T1000 (cell line): ENCODE data around the gene SERTAD1.
"Not testable (repeated sequence)": the region's sequence is repeated elsewhere in the genome, so short reads cannot be mapped to it uniquely, and the experiment has no call there.

Source experiments
- DNase-seq: peaks from one replicate; lab custom pipeline; 2025; ENCODE audit warnings: mixed read lengths; lab: John Stamatoyannopoulos, UW

SERTAD1 gene

GRCh38 chr19:40452016-40452415 lies 26.2 kb upstream of the SERTAD1 start:
- DNase-seq: no peak

DNA sequence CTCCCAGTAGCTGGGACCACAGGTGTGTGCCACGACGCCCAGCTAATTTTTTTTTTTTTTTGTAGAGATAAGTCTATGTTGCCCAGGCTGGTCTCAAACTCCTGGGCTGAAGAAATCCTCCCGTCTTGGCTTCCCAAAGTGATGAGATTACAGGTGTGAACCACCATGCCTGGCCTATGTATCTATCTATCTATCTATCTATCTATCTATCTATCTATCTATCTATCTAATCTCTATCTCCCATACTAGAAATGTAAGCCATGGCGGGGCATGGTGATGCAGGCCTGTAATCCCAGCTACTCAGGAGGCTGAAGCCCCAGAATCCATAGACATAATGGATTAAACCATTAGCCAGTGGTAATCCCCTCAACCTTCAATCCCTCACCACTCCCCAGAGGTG lies 24.9 kb upstream of the SERTAD1 start:
- DNase-seq: no peak

DNA sequence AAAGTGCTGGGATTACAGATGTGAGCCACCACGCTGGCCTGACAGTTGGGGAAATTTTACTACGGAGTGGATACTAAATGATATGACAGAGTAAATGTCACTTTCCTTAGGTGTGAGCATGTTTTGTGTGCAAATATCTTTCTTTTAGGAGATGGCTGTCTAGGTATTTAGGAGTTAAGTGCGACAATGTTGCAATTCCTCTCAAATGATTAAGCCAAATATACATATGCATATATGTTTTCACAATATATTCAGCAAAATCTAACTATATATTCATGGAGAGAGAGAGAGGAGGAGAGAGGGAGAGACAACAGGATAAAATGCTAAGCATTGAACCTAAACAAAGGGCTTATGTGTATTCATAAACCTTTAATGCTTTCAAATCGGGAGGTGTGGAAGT lies 23.7 kb upstream of the SERTAD1 start:
- no peak for DNase-seq

- DNase-seq: no peak
Observed at GRCh38 chr19:40446263-40446784, 20.5 kb upstream of the SERTAD1 start.

DNA sequence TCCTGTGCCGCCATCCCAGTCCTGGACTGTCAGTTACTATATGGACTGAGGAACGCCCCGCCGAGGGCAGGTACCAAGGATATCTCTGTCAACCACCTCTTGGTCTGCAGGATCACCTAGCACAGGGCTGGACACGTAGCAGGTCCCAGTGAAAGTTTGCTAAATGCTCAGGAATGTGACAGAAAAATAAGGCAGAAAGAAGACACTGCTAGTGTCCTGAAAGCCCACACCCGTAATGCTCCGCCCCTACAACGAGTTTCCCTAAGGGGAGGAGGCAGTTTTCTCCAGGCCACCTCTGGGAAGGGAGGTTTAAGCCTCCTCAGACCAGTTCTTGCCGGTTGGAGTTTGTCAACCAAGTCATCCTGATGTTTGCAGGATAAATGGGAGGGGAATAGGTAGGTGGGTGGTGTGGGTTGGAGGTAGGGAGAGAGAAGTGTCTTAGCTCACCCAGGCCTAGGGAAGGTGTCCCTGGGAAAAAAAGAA lies 20.0 kb upstream of the SERTAD1 start:
- DNase-seq: no peak

DNA sequence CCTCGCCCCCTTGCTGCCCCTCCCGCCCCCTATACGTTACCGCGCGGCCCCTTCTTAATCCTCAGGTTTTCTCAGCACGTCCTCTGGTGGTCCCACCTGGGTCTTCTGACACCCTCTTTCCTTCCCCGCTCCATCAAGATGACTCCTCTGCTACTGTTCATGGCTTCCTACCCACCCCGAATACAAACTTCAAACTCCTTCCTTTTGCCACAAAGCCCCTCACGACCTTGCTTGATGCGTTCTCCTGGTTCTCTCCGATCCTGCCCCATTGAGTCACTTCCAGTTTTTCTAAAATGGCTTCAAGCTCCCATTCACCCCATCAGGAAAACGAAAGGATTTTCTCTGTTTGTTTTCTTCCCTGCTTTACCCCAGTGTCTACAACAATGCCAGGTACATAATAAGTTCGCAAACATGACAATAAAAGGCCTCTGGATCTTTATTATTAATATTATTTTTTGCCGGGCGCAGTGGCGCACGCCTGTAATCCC lies 19.1 kb upstream of the SERTAD1 start:
- no peak for DNase-seq

DNA sequence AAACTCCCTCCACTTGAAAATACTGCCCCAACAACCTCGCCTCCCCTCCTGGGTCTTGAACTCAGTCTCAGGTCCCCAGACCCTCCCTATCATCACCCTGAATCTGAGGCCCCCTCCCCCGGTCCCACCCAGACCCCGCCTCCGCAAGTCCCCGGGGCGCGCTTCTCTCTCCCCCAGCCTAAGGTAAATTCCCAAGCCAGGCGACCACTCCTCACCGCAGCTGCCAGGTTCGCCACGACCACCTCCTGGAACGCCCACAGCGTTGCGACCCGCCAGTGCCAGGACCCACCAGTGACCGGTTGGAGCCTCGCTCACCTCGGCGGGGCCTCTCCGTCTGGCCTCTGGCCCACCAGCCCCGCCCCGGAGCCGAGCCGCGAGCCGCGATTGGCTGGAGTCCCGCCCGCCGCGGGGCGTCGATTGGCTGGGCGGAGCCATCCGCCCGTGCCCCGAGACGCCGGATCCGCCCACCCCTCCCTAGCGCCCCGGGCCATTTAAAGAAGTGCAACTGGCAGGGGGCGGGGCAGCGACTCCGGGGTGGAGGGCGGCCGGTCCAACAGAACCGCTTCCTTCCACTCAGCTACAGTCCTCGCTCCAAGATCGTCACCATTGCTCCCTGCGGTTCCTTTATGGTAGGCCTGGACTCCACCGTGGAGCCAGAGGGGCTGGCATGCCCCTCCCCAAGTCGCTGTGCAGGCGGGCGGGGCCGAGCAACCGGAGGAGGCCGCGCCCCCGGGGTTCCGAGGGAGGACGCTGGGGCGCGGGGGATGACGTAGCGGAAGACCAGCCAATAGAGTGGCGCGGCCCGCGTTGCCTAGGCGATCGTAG lies 18.4 kb upstream of the SERTAD1 start, which contains the start of gene SERTAD3:
Gene SERTAD3, minus strand, starts transcription at position 336 of the 825 bp plus-strand sequence. CDS start 2,255 bp downstream, outside the sequence.
- DNase-seq: peak; percentile 95

DNA sequence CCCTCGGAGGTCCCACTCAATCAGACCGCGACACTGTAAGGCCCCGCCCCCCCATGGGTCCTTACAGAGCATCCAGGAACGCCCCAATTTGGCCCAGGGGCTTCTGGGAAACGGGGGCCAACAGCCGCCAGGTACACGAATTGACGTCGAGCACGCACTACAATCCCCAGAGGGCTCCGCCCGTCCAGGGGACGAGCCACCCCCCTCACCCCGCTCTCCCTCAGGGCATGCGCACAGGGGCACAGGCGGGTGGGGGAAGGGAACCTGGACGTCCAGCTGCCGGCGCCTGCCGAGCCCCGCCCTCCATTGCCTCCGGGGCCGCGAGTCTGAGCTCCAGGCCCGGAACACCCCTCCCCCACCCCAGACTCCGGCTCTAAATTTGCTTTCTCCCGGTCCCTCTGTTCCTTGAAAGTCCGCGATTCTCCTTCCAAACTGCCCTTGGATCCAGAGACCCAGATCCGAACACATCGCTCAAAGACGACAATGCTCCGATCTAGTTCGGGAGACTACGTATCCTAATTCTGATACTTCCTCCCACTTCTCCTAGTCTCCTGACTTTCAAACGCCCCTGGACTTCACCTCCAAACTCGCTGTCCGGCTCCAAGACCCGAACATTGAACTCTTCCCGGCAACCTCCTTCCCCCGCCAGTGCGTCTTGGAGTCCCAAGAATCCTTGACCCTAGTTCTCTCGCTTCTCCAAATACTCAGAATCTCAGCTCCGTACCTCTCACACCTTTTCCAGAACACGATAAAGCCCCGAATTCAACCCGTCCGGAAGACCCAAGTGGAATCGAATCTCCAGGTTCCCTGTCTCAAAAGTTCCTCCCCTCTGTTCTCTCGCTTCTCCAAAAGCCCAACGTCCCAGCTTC lies 17.6 kb upstream of the SERTAD1 start:
- peak; percentile 98 for DNase-seq

GRCh38 chr19:40442328-40443130 lies 16.7 kb upstream of the SERTAD1 start:
- no peak for DNase-seq

DNA sequence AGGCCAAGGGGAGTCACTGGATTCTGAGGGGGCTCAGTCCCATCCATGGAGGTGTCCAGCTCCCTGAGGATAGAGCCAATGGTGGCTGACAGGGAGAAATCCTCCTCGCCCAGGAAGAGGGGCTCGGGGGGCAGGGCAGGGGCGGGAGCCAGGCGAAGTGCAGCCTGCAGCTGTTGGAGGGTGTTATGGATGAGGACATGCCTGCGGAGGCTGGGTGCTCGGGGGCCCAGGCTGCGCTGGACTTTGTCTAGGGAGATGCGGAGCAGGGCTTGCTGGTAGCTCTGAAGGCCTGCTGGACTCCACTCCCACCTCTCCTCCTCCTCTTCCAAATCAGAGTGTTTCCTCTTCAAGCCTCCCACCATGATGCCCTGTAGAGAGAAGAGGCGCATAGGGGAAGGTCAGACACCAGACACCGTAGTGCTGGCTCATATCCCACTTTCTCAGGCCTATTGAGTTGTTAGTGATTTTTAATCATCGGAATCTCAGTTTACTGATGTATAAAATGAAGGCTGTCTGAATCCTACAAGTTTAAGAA lies 16.0 kb upstream of the SERTAD1 start:
- no peak for DNase-seq

- DNase-seq: no peak
Observed at GRCh38 chr19:40438284-40438683, 12.5 kb upstream of the SERTAD1 start.

GRCh38 chr19:40433391-40434216 lies 7.8 kb upstream of the SERTAD1 start:
- peak; percentile 64 for DNase-seq

DNA sequence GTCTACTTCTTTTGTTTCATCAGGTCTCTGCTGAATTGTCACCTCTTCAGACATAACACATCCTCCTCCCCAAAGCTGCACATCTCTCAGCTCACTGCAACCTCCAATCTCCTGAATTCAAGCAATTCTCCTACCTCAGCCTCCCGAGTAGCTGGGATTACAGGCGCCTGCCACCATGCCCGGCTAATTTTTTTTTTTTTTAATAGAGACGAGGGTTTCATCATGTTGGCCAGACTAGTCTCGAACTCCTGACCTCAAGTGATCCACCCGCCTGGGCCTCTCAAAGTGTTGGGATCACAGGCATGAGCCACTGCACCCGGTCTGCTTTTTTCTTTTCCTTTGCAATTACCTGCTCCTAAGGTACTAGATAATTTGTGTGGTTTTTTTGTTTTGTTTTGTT lies 7.0 kb upstream of the SERTAD1 start:
- DNase-seq: not testable (repeated sequence)

- DNase-seq: no peak
Observed at GRCh38 chr19:40431698-40432097, 5.9 kb upstream of the SERTAD1 start.

GRCh38 chr19:40430242-40430641 lies 4.5 kb upstream of the SERTAD1 start:
- DNase-seq: not testable (repeated sequence)

DNA sequence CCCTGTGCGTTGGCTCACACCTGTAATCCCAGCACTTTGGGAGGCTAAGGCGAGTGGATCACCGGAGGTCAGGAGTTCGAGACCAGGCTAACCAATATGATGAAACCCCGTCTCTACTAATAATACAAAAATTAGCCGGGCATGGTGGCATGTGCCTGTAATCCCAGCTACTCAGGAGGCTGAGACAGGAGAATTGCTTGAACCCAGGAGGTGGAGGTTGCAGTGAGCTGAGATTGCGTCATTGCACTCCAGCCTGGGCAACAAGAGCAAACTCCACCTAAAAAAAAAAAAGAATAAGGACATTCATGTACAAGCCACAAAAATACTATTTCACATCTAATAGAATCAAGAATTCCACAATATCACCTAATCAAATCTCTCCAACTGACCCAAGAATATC lies 2.4 kb upstream of the SERTAD1 start:
- DNase-seq: not testable (repeated sequence)

DNA sequence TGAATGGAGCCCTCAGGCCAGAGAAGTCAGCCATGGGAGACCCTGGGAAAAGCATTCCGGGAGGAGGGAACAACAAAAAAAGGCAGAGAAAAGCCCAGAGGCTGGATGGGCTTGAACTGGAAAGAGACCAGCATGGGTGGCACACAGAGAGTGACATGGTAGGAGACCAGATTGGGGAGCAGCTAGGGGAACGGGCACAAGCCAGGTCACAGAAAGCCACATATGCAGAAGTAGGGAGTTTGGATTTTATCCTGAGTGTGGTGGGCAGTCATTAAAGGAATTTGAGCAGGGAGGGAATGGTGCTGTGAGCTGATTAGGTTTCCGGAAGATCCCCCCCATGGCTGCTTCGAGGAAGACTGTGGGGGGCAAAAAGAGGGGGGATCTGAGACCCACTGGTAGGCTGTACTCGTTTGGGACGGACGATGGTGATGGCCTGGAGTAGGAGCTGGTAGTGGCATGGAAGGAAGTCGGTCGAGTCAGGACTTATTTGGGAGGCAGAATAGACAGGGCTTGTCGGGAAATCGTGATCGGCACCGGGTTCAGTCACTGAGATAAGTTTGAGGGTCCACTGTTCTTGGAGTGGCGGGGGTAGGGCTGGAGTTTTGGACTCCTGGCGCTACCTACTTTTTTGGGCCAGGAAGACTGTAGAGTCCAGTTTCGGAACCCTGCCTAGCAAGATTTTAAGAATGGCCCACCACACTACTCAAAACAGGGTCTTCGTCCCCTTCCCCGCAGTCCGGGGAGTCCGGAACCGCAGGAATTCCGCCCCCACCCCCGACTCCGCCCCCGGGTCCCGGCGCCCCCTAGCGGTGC lies 949 bp downstream of the SERTAD1 start:
- no peak for DNase-seq

DNA sequence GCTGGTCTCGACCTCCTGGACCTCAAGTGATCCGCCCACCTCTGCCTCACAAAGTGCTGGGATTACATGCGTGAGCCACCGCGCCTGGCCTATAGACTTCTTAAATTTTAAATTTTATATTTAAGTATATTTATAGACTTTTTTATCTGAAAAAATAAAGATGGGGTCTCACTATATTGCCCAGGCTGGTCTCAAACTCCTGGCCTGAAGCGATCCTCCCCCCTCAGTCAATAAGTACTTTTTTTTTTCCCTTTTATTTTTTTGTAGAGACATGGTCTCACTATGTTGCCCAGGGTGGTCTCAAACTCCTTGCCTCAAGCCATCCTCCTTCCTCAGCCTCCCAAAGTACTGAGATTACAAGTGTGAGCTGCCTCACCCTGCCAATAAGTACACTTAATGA lies 1.9 kb downstream of the SERTAD1 start:
- no peak for DNase-seq
